A549 (cell line): ENCODE data around the gene PDE8A. TPM values are rescaled to one million over a fixed set of nuclear protein-coding genes. Genes with fewer than 3 reads are reported as not detected.

Experiments used
- ATAC-seq, 2 experiments: fragments of 200-7000 bp in 1 of 2; fragments of >200 bp in 1 of 2; cut with Nextera tagmentation in 1 of 2; cut with Tn5 transposase in 1 of 2; 3 replicates each; pipeline versions ENCODE4 v1.8.0 to v1.9.1; 2018 to 2020; ENCODE audit warnings: mild to moderate bottlenecking in 1 of 2, moderate library complexity in 1 of 2
- CTCF ChIA-PET: fragments of 300-600 bp; sonication (Branson Sonifier 250); formaldehyde crosslinking; extraction: SDS; loops from one replicate; lab custom pipeline; 2021; ENCODE audit warnings: antibody characterized with exemption, inconsistent platforms; lab: Yijun Ruan, JAX
- POLR2A ChIA-PET: fragments of 350-600 bp; formaldehyde crosslinking; extraction: SDS; loops from one replicate; lab custom pipeline; 2021; ENCODE audit warnings: antibody characterized with exemption, inconsistent platforms; lab: Yijun Ruan, JAX
- DNase-seq, 2 experiments: peaks; one replicate each; pipeline versions ENCODE4 v3.0.0 to v3.0.0-alpha.2; 2011 to 2016; ENCODE audit warnings: low read depth in 1 of 2, low spot score in 1 of 2
- FAIRE-seq: peaks from 2 replicates; lab custom pipeline; 2011; peaks lifted over from hg19 to GRCh38; lab: Jason Lieb, UNC
- H3K27ac ChIP-seq, 2 experiments: fragments of >200 bp; sonication (Bioruptor Twin); formaldehyde crosslinking; 3 replicates each; pipeline ENCODE4 v1.5.1; 2016 to 2017
- H3K4me1 ChIP-seq: fragments of >200 bp; sonication (Bioruptor Twin); formaldehyde crosslinking; 3 replicates; pipeline ENCODE4 v1.6.1; 2016
- H3K4me2 ChIP-seq: fragments of >200 bp; sonication (Bioruptor Twin); formaldehyde crosslinking; 3 replicates; pipeline ENCODE4 v1.6.1; 2016
- H3K4me3 ChIP-seq: fragments of >200 bp; sonication (Bioruptor Twin); formaldehyde crosslinking; 3 replicates; pipeline ENCODE4 v1.5.1; 2016
- H3K9me3 ChIP-seq: fragments of >200 bp; sonication (Bioruptor Twin); formaldehyde crosslinking; 3 replicates; pipeline ENCODE4 v1.6.1; 2016
- ATOH8 ChIP-seq: fragments of 250-450 bp; sonication (Bioruptor Pico); IDR thresholded peaks from 2 replicates; pipeline ENCODE4 v1.5.0; 2020; ENCODE audit warnings: low read depth, mild to moderate bottlenecking, moderate library complexity
- CBX2 ChIP-seq: fragments of 200-600 bp; sonication (generic); IDR thresholded peaks from 2 replicates; pipeline ENCODE4 v1.6.1; 2016; ENCODE audit warnings: low read depth, mild to moderate bottlenecking, borderline replicate concordance
- CEBPB ChIP-seq, 2 experiments: fragments of >200 bp in 1 of 2; sonication (Bioruptor Twin) in 1 of 2; formaldehyde crosslinking in 1 of 2; IDR thresholded peaks; 2 replicates each; pipeline ENCODE4 v1.6.1; 2012 to 2016
- CHD2 ChIP-seq: fragments of 150-350 bp; IDR thresholded peaks from 2 replicates; pipeline ENCODE4 v1.6.1; 2014; ENCODE audit warnings: low read length; ENCODE audit not compliant: partially characterized antibody
- EHMT2 ChIP-seq: fragments of 200-600 bp; sonication (generic); IDR thresholded peaks from 2 replicates; pipeline ENCODE4 v1.6.1; 2016; ENCODE audit warnings: antibody characterized with exemption, low read depth, mild to moderate bottlenecking, moderate library complexity
- ESRRA ChIP-seq: fragments of 150-350 bp; IDR thresholded peaks from 2 replicates; pipeline ENCODE4 v1.6.1; 2014; ENCODE audit warnings: mild to moderate bottlenecking, low read length, borderline replicate concordance
- HES2 ChIP-seq: fragments of >200 bp; sonication (Bioruptor Twin); formaldehyde crosslinking; IDR thresholded peaks from 2 replicates; pipeline ENCODE4 v1.6.1; 2016
- HOXA7 ChIP-seq: fragments of 250-450 bp; sonication (Bioruptor Pico); IDR thresholded peaks from 2 replicates; pipeline ENCODE4 v1.5.0; 2020; ENCODE audit warnings: mild to moderate bottlenecking, moderate library complexity
- HOXB13 ChIP-seq: fragments of 250-450 bp; sonication (Bioruptor Pico); IDR thresholded peaks from 2 replicates; pipeline ENCODE4 v1.5.0; 2020; ENCODE audit warnings: low read depth, mild to moderate bottlenecking, moderate library complexity
- MAFK ChIP-seq: fragments of 450-650 bp; IDR thresholded peaks from 2 replicates; pipeline ENCODE4 v1.6.1; 2014; ENCODE audit not compliant: partially characterized antibody
- MAX ChIP-seq: IDR thresholded peaks from 2 replicates; pipeline ENCODE4 v1.6.1; 2012
- MAZ ChIP-seq: fragments of 150-350 bp; IDR thresholded peaks from 2 replicates; pipeline ENCODE4 v1.6.1; 2014; ENCODE audit warnings: antibody characterized with exemption, low read depth, low read length, borderline replicate concordance
- MYC ChIP-seq: IDR thresholded peaks from 2 replicates; pipeline ENCODE4 v1.6.1; 2012; ENCODE audit warnings: mild to moderate bottlenecking, inconsistent platforms, low read length, improper control_type of control experiment, borderline replicate concordance
- NPAS2 ChIP-seq: fragments of 250-450 bp; sonication (Bioruptor Pico); IDR thresholded peaks from 2 replicates; pipeline ENCODE4 v1.8.0; 2022; ENCODE audit warnings: mild to moderate bottlenecking, moderate library complexity, borderline replicate concordance
- NR3C1 ChIP-seq: fragments of >200 bp; sonication (Bioruptor Twin); formaldehyde crosslinking; IDR thresholded peaks from 3 replicates; pipeline ENCODE4 v1.6.1; 2017
- RAD21 ChIP-seq, 2 experiments: fragments of >200 bp in 1 of 2; sonication (Bioruptor Twin) in 1 of 2; formaldehyde crosslinking in 1 of 2; IDR thresholded peaks in 1 of 2; conservative IDR thresholded peaks in 1 of 2; 2 replicates in 1 of 2; 3 replicates in 1 of 2; pipeline ENCODE4 v1.6.1; 2012 to 2018; ENCODE audit warnings: inconsistent platforms in 1 of 2
- REST ChIP-seq: fragments of 200-600 bp; sonication (generic); IDR thresholded peaks from 2 replicates; pipeline ENCODE4 v1.6.1; 2016; ENCODE audit warnings: antibody characterized with exemption, mild to moderate bottlenecking, moderate library complexity
- TFCP2L1 ChIP-seq: fragments of 250-450 bp; sonication (Bioruptor Pico); IDR thresholded peaks from 2 replicates; pipeline ENCODE4 v1.5.0; 2021; ENCODE audit warnings: mild to moderate bottlenecking
- WGBS: methylation state at CpG from one replicate; pipeline ENCODE4 v1.1.6; 2017; ENCODE audit errors: missing lambda C conversion rate; 5-methylcytosine and 5-hydroxymethylcytosine counted together
- polyA plus RNA-seq, 4 experiments: library from polyadenylated mRNA; depleted of rRNA in 3 of 4; stranded (reverse); fragments of >200 nt; fragmentation: RNase III in 1 of 4; extraction: RNeasy Plus Mini Kit Qiagen cat#74134 plus additional on column Dnase treatment in 1 of 4; gene quantifications; 2 replicates in 3 of 4; 3 replicates in 1 of 4; pipeline ENCODE4 v1.2.3, GENCODE V29; 2011 to 2017

Gene PDE8A
- polyA plus RNA-seq, 2 of the 4 experiments (the other 2 are of a cell fraction): 45.3 to 204 TPM

- CTCF ChIA-PET: interaction anchor here (1.7 kb wide), 1 partner anchor 26 kb away, joined by 3 read pairs; no protein-coding TSS in a partner anchor
- Histone ChIP-seq H3K4me1 (no peaks in the 10 kb centered on the region), H3K27ac (no peak overlapping the region), H3K4me2 (no peak overlapping the region), H3K4me3 (no peak overlapping the region), H3K9me3 (no peaks in the 10 kb centered on the region)
- TF ChIP-seq HOXB13 (CRISPR knock-in tag): no peak
- TF ChIP-seq HES2: no peak
- no peak for TF ChIP-seq CHD2
- no peak for TF ChIP-seq MAZ
- no peak for TF ChIP-seq NR3C1
- TF ChIP-seq RAD21 (conservative IDR thresholded peaks at IDR 0.05 in 1 of 2, IDR thresholded peaks at IDR 0.05 in 1 of 2): no peak
- TF ChIP-seq REST: no peak
- TF ChIP-seq ATOH8 (CRISPR knock-in tag): no peak
- TF ChIP-seq ESRRA: no peak
- no peak for TF ChIP-seq CBX2
- TF ChIP-seq CEBPB (IDR thresholded peaks at IDR 0.05): no peak
- no peak for FAIRE-seq
- DNase-seq: no peak
- ATAC-seq: no peak
- 92% methylated on average over 2 of the region's 2 CpGs for WGBS
- POLR2A ChIA-PET: no interaction called here
Measured at GRCh38 chr15:85104584-85104983, 122.9 kb downstream of the PDE8A start.

GRCh38 chr15:85108136-85108535, 126.5 kb downstream of the PDE8A start:
- no peak overlapping the region for H3K4me2 ChIP-seq
- no peak overlapping the region for H3K4me3 ChIP-seq
- 91% methylated on average over 4 of the region's 4 CpGs for WGBS
- ChIA-PET CTCF (interaction anchor here (1.1 to 1.2 kb wide), 2 partner anchors 153 to 520 kb away, joined by 3 to 4 read pairs; no protein-coding TSS in a partner anchor), POLR2A (no interaction called here)
- no peak; a peak in 1 of 6 replicates for ATAC-seq
- peak; percentile 55; the same call in 1 of the 2 replicates for TF ChIP-seq TFCP2L1
- no peak for TF ChIP-seq EHMT2
- TF ChIP-seq, all 56 proteins: peak for 1
- no peak overlapping the region for H3K27ac ChIP-seq
- DNase-seq: no peak
- FAIRE-seq: no peak
- no peaks in the 10 kb centered on the region for H3K9me3 ChIP-seq
- no peaks in the 10 kb centered on the region for H3K4me1 ChIP-seq

GRCh38 chr15:85109333-85109732, 127.7 kb downstream of the PDE8A start:
- DNase-seq (no peak), ATAC-seq (no peak), FAIRE-seq (peak; percentile 13)
- WGBS: 71% methylated on average over 2 of the region's 2 CpGs
- no peak overlapping the region for H3K4me2 ChIP-seq
- H3K9me3 ChIP-seq: no peaks in the 10 kb centered on the region
- CTCF ChIA-PET: interaction anchor here (1.1 to 1.5 kb wide), 4 partner anchors 24 to 522 kb away, joined by 3 to 4 read pairs (median 3); no protein-coding TSS in a partner anchor
- H3K4me1 ChIP-seq: no peaks in the 10 kb centered on the region
- POLR2A ChIA-PET: no interaction called here
- no peak overlapping the region for H3K27ac ChIP-seq
- no peak for TF ChIP-seq MYC
- TF ChIP-seq MAX: no peak
- no peak for TF ChIP-seq NPAS2 (CRISPR knock-in tag)
- no peak for TF ChIP-seq HOXA7 (CRISPR knock-in tag)
- peak; percentile 74 for TF ChIP-seq MAFK
- H3K4me3 ChIP-seq: no peak overlapping the region
